OCI-LY7 (cell line): ENCODE data around the gene EMC6. TPM values are rescaled to one million over a fixed set of nuclear protein-coding genes. Genes with fewer than 3 reads are reported as not detected.

Experiments used
- BruUV-seq: library from RNA; stranded (reverse); fragments of 400-500 nt; replicated peaks from 2 replicates; lab custom pipeline; 2021; lab: Mats Ljungman, UMichigan
- CTCF ChIA-PET: fragments of 300-600 bp; sonication (Branson Sonifier 250); formaldehyde crosslinking; loops from one replicate; lab custom pipeline; 2022; ENCODE audit warnings: antibody characterized with exemption; ENCODE audit not compliant: unreplicated experiment; lab: Charles Lee
- POLR2A ChIA-PET: fragments of 300-600 bp; sonication (Branson Sonifier 250); formaldehyde crosslinking; loops from one replicate; lab custom pipeline; 2022; ENCODE audit warnings: antibody characterized with exemption; lab: Charles Lee
- DNase-seq: peaks from one replicate; pipeline ENCODE4 v3.0.0-alpha.2; 2015; ENCODE audit warnings: low spot score
- H2AFZ ChIP-seq: fragments of 200-600 bp; sonication (generic), shearing (Covaris generic); 2 replicates; pipeline ENCODE4 v1.6.1; 2014; ENCODE audit warnings: mild to moderate bottlenecking, antibody characterized with exemption, low read length, moderate library complexity
- H3K27ac ChIP-seq: fragments of 200-600 bp; sonication (generic); 2 replicates; pipeline ENCODE4 v1.5.1; 2014; ENCODE audit warnings: mixed run types, low read depth, mild to moderate bottlenecking, moderate library complexity, low read length, inconsistent platforms; ENCODE audit not compliant: poor library complexity, severe bottlenecking
- H3K36me3 ChIP-seq: fragments of 200-600 bp; sonication (generic); 2 replicates; pipeline ENCODE4 v1.6.1; 2014; ENCODE audit warnings: mild to moderate bottlenecking, antibody characterized with exemption, low read length, moderate library complexity, mixed read lengths; ENCODE audit not compliant: insufficient read depth
- H3K4me1 ChIP-seq: fragments of 200-600 bp; sonication (generic); 2 replicates; pipeline ENCODE4 v1.5.1; 2014; ENCODE audit warnings: mild to moderate bottlenecking, low read length; ENCODE audit not compliant: insufficient read depth, poor library complexity, severe bottlenecking
- H3K4me2 ChIP-seq: fragments of 200-600 bp; sonication (generic); 2 replicates; pipeline ENCODE4 v1.6.1; 2014; ENCODE audit warnings: mild to moderate bottlenecking, low read length
- H3K4me3 ChIP-seq: fragments of 200-600 bp; sonication (generic); 2 replicates; pipeline ENCODE4 v1.5.1; 2014; ENCODE audit warnings: mild to moderate bottlenecking, low read depth, low read length; ENCODE audit not compliant: poor library complexity, severe bottlenecking
- H3K79me2 ChIP-seq: fragments of 200-600 bp; sonication (generic); 2 replicates; pipeline ENCODE4 v1.6.1; 2016; ENCODE audit warnings: low read depth, mild to moderate bottlenecking, low read length, moderate library complexity, mixed read lengths; ENCODE audit not compliant: insufficient read depth
- H3K9me2 ChIP-seq: fragments of 200-600 bp; sonication (generic); 2 replicates; pipeline ENCODE4 v1.6.1; 2016; ENCODE audit warnings: mild to moderate bottlenecking, low read length, mixed read lengths; ENCODE audit not compliant: insufficient read depth
- H3K9me3 ChIP-seq: fragments of 200-600 bp; sonication (generic); 2 replicates; pipeline ENCODE4 v1.6.1; 2014; ENCODE audit warnings: mild to moderate bottlenecking, mixed run types, low read length, mixed read lengths
- H4K20me1 ChIP-seq: fragments of 200-600 bp; sonication (generic); 2 replicates; pipeline ENCODE4 v1.6.1; 2014; ENCODE audit warnings: mild to moderate bottlenecking, antibody characterized with exemption, low read length, moderate library complexity, mixed read lengths; ENCODE audit not compliant: insufficient read depth
- CTCF ChIP-seq: fragments of 200-600 bp; sonication (generic); conservative IDR thresholded peaks from 2 replicates; pipeline ENCODE4 v1.5.1; 2014; ENCODE audit warnings: mild to moderate bottlenecking, antibody characterized with exemption, low read length, moderate library complexity, mixed read lengths
- EZH2phosphoT487 ChIP-seq: fragments of 200-600 bp; sonication (generic); IDR thresholded peaks from 2 replicates; pipeline ENCODE4 v1.6.1; 2018; ENCODE audit warnings: low read depth, borderline replicate concordance, mild to moderate bottlenecking, mixed run types, antibody characterized with exemption, low read length, moderate library complexity, mixed read lengths
- intact Hi-C: fragments of 100-400 bp; cut with micrococcal nuclease; formaldehyde crosslinking; loops from one replicate; pipeline ENCODE4 v1.10.0; 2022; ENCODE audit not compliant: unreplicated experiment
- total RNA-seq, 2 experiments: library from RNA; depleted of rRNA in 1 of 2; stranded (reverse); fragments of >200 nt in 1 of 2; shearing (Covaris generic) in 1 of 2; gene quantifications; 2 replicates each; pipeline ENCODE4 v1.2.3, GENCODE V29; 2014 to 2022

EMC6 gene
- total RNA-seq, 2 experiments from 2014 or later: 36.0 to 54.6 TPM

GRCh38 chr17:3627769-3628167 lies 40.8 kb upstream of the EMC6 start:
- Histone ChIP-seq H3K79me2 (no peaks in the 10 kb centered on the region), H3K4me2 (no peak overlapping the region), H2AFZ (no peak overlapping the region), H3K4me1 (no peaks in the 10 kb centered on the region), H3K9me2 (no peaks in the 10 kb centered on the region), H3K27ac (no peak overlapping the region), H3K9me3 (no peaks in the 10 kb centered on the region), H3K4me3 (no peak overlapping the region), H4K20me1 (no peaks in the 10 kb centered on the region), H3K36me3 (peaks cover 48% of the 10 kb centered on the region)
- intact Hi-C loops: no loop called here
- DNase-seq: no peak
- no peak for TF ChIP-seq EZH2phosphoT487
- no peak for TF ChIP-seq CTCF
- POLR2A ChIA-PET: interaction anchor here (0.7 kb wide), 1 partner anchor 8 kb away, joined by 3 read pairs; the partner anchor contains the start of genes CTNS and SHPK
- BruUV-seq: no TSS peak
- CTCF ChIA-PET: no interaction called here

DNA sequence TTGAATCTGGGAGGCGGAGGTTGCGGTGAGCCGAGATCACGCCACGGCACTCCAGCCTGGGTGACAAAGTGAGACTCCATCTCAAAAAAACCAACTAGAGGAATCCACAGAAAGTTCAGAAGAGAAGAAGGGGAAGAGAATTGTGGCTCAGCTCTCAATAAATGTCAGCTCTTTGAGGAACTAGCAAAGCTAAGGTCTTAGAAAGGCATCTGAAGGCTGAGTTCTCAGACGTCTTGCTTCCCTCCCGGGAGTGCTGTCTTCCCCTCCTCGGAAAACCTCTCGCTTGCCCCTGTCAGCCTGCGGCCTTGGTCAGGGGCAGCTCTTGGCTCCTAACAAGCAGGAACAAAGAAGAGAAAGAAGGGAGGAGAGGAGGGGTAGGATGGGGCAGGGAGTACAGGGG lies 37.8 kb upstream of the EMC6 start:
- H3K4me2 ChIP-seq: no peak overlapping the region
- intact Hi-C loops: no loop called here
- H3K9me3 ChIP-seq: no peaks in the 10 kb centered on the region
- H3K4me3 ChIP-seq: no peak overlapping the region
- no peaks in the 10 kb centered on the region; the same call in 1 of the 2 replicates for H3K79me2 ChIP-seq
- H4K20me1 ChIP-seq: no peaks in the 10 kb centered on the region
- H2AFZ ChIP-seq: no peak overlapping the region
- peaks cover 35% of the 10 kb centered on the region for H3K36me3 ChIP-seq
- no peak overlapping the region for H3K27ac ChIP-seq
- POLR2A ChIA-PET: no interaction called here
- no peaks in the 10 kb centered on the region for H3K4me1 ChIP-seq
- no peak for DNase-seq
- CTCF ChIA-PET: no interaction called here
- TF ChIP-seq EZH2phosphoT487 (no peak), CTCF (no peak)
- no TSS peak for BruUV-seq
- H3K9me2 ChIP-seq: no peaks in the 10 kb centered on the region

- POLR2A ChIA-PET: interaction anchor here (0.6 kb wide), 1 partner anchor 1807 kb away, joined by 5 read pairs; no protein-coding TSS in a partner anchor
Measured at GRCh38 chr17:3632287-3632686, 36.3 kb upstream of the EMC6 start.

More at GRCh38 chr17:3632287-3632686, 36.3 kb upstream of the EMC6 start:
- no peaks in the 10 kb centered on the region; the same call in 1 of the 2 replicates for H3K79me2 ChIP-seq
- H2AFZ ChIP-seq: no peak overlapping the region
- intact Hi-C loops: no loop called here
- DNase-seq: no peak
- TF ChIP-seq CTCF (no peak), EZH2phosphoT487 (no peak)
- no peaks in the 10 kb centered on the region for H4K20me1 ChIP-seq
- H3K9me2 ChIP-seq: no peaks in the 10 kb centered on the region
- no peak overlapping the region for H3K4me2 ChIP-seq
- BruUV-seq: no TSS peak
- CTCF ChIA-PET: no interaction called here
- peaks cover 29% of the 10 kb centered on the region for H3K36me3 ChIP-seq
- H3K27ac ChIP-seq: no peak overlapping the region
- H3K4me3 ChIP-seq: no peak overlapping the region
- no peaks in the 10 kb centered on the region for H3K9me3 ChIP-seq
- no peaks in the 10 kb centered on the region for H3K4me1 ChIP-seq
